Cardiac fibroblast (primary cell): ENCODE results near the gene TSPAN31.
A peak's percentile ranks its signal among the peaks of the same experiment; 100 is the strongest.

Source experiments
- DNase-seq, 2 donors: peaks; one replicate each; pipeline versions ENCODE4 v3.0.0 to v3.0.0-alpha.2; 2010; ENCODE audit warnings: low read depth in 2 of 2
- H3K4me3 ChIP-seq, 2 donors: replicated peaks in 1 of 2; 1 replicate in 1 of 2; 2 replicates in 1 of 2; pipeline ENCODE4 v1.5.1; 2011; ENCODE audit warnings: low read depth in 2 of 2, low read length in 2 of 2, mild to moderate bottlenecking in 2 of 2, moderate library complexity in 1 of 2
- CTCF ChIP-seq: IDR thresholded peaks from one replicate; pipeline ENCODE4 v1.5.1; 2011; ENCODE audit warnings: low read depth, mild to moderate bottlenecking, low read length, inconsistent platforms

TSPAN31 gene

GRCh38 chr12:57726884-57727757 lies 17.7 kb upstream of the TSPAN31 start:
- peak; percentile 42 for TF ChIP-seq CTCF
- DNase-seq = peak in 1 of 2 donors; percentile 52
- peak overlapping the region; percentile 80 to 87 for H3K4me3 ChIP-seq

GRCh38 chr12:57727758-57728395 lies 17.0 kb upstream of the TSPAN31 start:
- TF ChIP-seq CTCF = no peak
- no peak for DNase-seq
- no peak overlapping the region for H3K4me3 ChIP-seq

GRCh38 chr12:57729321-57729844 lies 15.5 kb upstream of the TSPAN31 start:
- TF ChIP-seq CTCF = no peak
- DNase-seq = no peak
- H3K4me3 ChIP-seq = no peak overlapping the region

- H3K4me3 ChIP-seq = no peak overlapping the region
- no peak for TF ChIP-seq CTCF
- no peak for DNase-seq
These were observed 14.3 kb upstream of the TSPAN31 start for GRCh38 chr12:57730336-57731067.

- DNase-seq = no peak
- H3K4me3 ChIP-seq = no peak overlapping the region
- no peak for TF ChIP-seq CTCF
These were observed 13.3 kb upstream of the TSPAN31 start for GRCh38 chr12:57731411-57732080.

- no peak overlapping the region for H3K4me3 ChIP-seq
- TF ChIP-seq CTCF = no peak
- DNase-seq = no peak
These were observed 12.6 kb upstream of the TSPAN31 start for GRCh38 chr12:57732270-57732669.
